HepG2 (cell line): ENCODE results near the gene IQGAP2. TPM values are rescaled to one million over a fixed set of nuclear protein-coding genes. Genes with fewer than 3 reads are reported as not detected.

ENCODE experiments used
- GATAD2A ChIP-seq: IDR thresholded peaks from 2 replicates; pipeline ENCODE4 v1.6.1; 2016
- MAF1 ChIP-seq: sonication (generic); formaldehyde crosslinking; IDR thresholded peaks from 2 replicates; pipeline ENCODE4 v1.5.0; 2020; ENCODE audit warnings: missing genetic modification reagents, borderline replicate concordance
- MTERF4 ChIP-seq: sonication (generic); formaldehyde crosslinking; IDR thresholded peaks from 2 replicates; pipeline ENCODE4 v1.8.0; 2023; ENCODE audit warnings: mild to moderate bottlenecking, missing genetic modification reagents
- NONO ChIP-seq, 2 experiments: fragments of 450-650 bp in 1 of 2; sonication (generic) in 1 of 2; formaldehyde crosslinking in 1 of 2; IDR thresholded peaks in 1 of 2; conservative IDR thresholded peaks in 1 of 2; 2 replicates each; pipeline versions ENCODE4 v1.6.1 to v1.8.0; 2017 to 2022; ENCODE audit warnings: mild to moderate bottlenecking in 1 of 2, missing genetic modification reagents in 1 of 2, moderate library complexity in 1 of 2
- PRDM10 ChIP-seq: sonication (generic); formaldehyde crosslinking; IDR thresholded peaks from 2 replicates; pipeline ENCODE4 v1.4.0; 2020; ENCODE audit warnings: low read depth, missing genetic modification reagents
- RXRB ChIP-seq: IDR thresholded peaks from 2 replicates; pipeline ENCODE4 v1.6.1; 2016; ENCODE audit warnings: borderline replicate concordance, missing genetic modification reagents, missing compliant biosample characterization
- SRSF1 ChIP-seq: fragments of 200-400 bp; formaldehyde crosslinking; optimal IDR thresholded peaks from 2 replicates; pipeline ENCODE3; 2017; ENCODE audit warnings: mild to moderate bottlenecking, low read depth, low read length, moderate library complexity
- TFE3 ChIP-seq: IDR thresholded peaks from 2 replicates; pipeline ENCODE4 v1.6.1; 2016
- THRA ChIP-seq: sonication (generic); formaldehyde crosslinking; IDR thresholded peaks from 2 replicates; pipeline ENCODE4 v1.4.0; 2020; ENCODE audit warnings: missing genetic modification reagents, borderline replicate concordance
- ZNF251 ChIP-seq: sonication (generic); formaldehyde crosslinking; IDR thresholded peaks from 2 replicates; pipeline ENCODE4 v1.9.0; 2021; ENCODE audit warnings: mild to moderate bottlenecking, missing genetic modification reagents
- ZNF281 ChIP-seq: sonication (generic); formaldehyde crosslinking; IDR thresholded peaks from 2 replicates; pipeline ENCODE4 v1.4.0; 2020; ENCODE audit warnings: missing genetic modification reagents, borderline replicate concordance
- ZNF879 ChIP-seq: sonication (generic); formaldehyde crosslinking; IDR thresholded peaks from 2 replicates; pipeline ENCODE4 v1.8.1; 2023; ENCODE audit warnings: missing genetic modification reagents
- polyA plus RNA-seq, 8 experiments: library from polyadenylated mRNA; depleted of rRNA in 3 of 8; stranded (reverse) in 7 of 8; unstranded in 1 of 8; fragments of >200 nt; fragmentation: Illumina TruSeq in 4 of 8; extraction: Trizol in 4 of 8; gene quantifications; 2 replicates each; pipeline versions ENCODE4 v1.2.1 to v1.2.3, GENCODE V29; 2011 to 2016; ENCODE audit warnings: low read depth in 4 of 8, missing spikeins in 1 of 8, mixed read lengths in 1 of 8; ENCODE audit not compliant: insufficient read depth in 1 of 8
- total RNA-seq, 5 experiments: library from RNA; depleted of rRNA; stranded (reverse); fragments of >200 nt; fragmentation: Illumina TruSeq; extraction: Trizol; gene quantifications; 2 replicates each; pipeline ENCODE4 v1.2.3, GENCODE V29; 2016; ENCODE audit warnings: low read depth in 1 of 5
- TF ChIP-seq, protein P1 (sequence below): sonication (generic); formaldehyde crosslinking; conservative IDR thresholded peaks from 2 replicates; pipeline ENCODE4 v1.8.0; 2022; ENCODE audit warnings: mild to moderate bottlenecking, moderate library complexity, missing genetic modification reagents

The IQGAP2 gene
- total and polyA plus RNA-seq, 2 of the 13 experiments (the other 11 are each of a cell fraction or from before 2014, with no cell fraction given): 35.2 to 83.3 TPM

GRCh38 chr5:76402886-76403765 is at the start of gene IQGAP2 (continued):
- TF ChIP-seq THRA (peak; percentile 55; the same call in 1 of the 2 replicates), TFE3 (no peak), MAF1 (no peak), PRDM10 (CRISPR knock-in tag) (no peak), GATAD2A (peak; percentile 83), NONO (IDR thresholded peaks at IDR 0.05) (no peak), NONO (CRISPR knock-in tag; conservative IDR thresholded peaks at IDR 0.05) (peak; percentile 84), ZNF251 (CRISPR knock-in tag) (no peak), ZNF879 (no peak), RXRB (CRISPR knock-in tag) (peak; percentile 56; the same call in 1 of the 2 replicates), SRSF1 (peak; percentile 92), MTERF4 (CRISPR knock-in tag) (no peak), ZNF281 (CRISPR knock-in tag) (peak; percentile 43; the same call in 1 of the 2 replicates)
- TF ChIP-seq, protein P1, sequence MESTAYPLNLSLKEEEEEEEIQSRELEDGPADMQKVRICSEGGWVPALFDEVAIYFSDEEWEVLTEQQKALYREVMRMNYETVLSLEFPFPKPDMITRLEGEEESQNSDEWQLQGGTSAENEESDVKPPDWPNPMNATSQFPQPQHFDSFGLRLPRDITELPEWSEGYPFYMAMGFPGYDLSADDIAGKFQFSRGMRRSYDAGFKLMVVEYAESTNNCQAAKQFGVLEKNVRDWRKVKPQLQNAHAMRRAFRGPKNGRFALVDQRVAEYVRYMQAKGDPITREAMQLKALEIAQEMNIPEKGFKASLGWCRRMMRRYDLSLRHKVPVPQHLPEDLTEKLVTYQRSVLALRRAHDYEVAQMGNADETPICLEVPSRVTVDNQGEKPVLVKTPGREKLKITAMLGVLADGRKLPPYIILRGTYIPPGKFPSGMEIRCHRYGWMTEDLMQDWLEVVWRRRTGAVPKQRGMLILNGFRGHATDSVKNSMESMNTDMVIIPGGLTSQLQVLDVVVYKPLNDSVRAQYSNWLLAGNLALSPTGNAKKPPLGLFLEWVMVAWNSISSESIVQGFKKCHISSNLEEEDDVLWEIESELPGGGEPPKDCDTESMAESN (CRISPR knock-in tag): no peak
